GM19099 (cell line): ENCODE data around the gene HOXA1.

Experiments used
- POLR2A ChIP-seq: IDR thresholded peaks from 3 replicates; pipeline ENCODE4 v1.6.1; 2011; ENCODE audit warnings: low read depth; ENCODE audit not compliant: insufficient read length; ENCODE audit errors: extremely low read depth

Gene HOXA1

DNA sequence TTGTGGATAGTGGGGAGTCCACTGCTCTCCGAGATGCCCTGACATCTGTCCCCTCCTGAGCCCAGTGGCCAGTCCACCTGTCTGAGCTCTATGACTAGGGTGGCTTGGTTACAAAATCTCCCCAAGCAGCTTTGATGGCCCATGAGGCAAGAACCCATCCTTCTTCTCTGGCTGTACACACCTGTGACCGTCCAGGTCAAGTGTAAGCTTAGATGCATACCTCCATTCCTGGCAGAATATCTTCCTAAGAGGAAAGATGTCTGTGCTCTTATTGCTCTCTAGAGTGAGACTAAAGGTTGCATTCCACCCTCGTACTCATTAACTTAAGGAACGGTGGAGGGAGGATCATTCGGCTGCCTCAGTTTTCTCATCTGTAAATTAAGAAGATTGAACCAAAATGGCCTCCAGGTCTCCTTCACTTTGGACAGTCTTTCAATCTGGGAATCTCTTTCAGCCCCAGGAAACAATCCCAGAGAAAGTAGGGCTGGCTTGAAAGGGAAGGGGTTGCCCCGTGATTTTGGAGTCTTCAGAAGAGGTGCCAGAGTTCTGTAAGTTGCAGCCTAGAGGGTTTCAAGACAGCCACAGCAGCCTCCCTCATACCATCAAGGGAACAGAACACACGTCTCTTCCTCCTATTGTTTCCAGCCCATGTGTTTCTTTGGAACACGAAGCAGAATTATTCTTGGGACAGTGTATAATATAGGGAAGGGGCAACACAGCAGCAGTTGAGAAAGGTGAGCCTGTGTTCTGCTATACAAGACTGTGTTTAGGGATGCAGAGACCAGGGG is 29.3 kb upstream of the HOXA1 start:
- no peak for TF ChIP-seq POLR2A

DNA sequence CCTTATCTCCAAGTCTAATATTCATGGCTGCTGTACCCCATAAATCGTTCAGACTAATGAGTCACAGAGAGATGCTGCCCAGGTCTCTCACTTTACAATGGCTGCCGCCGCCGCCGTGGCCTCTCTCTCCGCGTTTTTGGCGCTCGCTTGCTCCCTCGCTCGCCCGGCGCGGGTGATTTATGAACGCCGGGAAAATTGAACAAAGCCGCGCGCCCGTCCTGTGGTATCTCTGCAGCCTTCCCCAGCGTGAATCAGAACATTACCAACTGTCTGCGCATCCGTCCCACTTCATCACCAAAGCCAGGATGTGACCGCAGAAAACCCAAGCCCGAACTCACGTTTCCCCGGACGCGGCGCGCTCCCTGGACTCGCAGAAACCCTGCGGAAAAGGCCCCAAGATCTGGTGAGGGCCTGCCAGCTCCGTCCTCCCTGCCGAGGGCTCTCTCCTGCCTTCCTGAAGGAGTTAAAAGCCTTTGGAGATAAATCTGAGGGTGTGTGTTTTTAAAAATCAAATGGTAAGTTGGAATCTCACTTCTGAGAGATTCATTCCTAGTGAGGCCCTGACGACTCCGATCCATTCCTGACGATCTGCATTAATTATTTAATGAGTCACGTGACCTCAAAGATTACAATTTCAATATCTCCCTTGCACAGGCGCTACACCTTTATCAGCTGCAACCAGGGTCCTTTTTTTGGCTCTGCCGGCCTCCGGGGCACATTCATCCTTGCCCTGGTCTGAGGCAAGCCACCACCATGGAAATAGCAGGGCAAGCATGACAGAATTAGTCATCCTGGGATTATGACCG is 28.5 kb upstream of the HOXA1 start:
- TF ChIP-seq POLR2A: no peak

DNA sequence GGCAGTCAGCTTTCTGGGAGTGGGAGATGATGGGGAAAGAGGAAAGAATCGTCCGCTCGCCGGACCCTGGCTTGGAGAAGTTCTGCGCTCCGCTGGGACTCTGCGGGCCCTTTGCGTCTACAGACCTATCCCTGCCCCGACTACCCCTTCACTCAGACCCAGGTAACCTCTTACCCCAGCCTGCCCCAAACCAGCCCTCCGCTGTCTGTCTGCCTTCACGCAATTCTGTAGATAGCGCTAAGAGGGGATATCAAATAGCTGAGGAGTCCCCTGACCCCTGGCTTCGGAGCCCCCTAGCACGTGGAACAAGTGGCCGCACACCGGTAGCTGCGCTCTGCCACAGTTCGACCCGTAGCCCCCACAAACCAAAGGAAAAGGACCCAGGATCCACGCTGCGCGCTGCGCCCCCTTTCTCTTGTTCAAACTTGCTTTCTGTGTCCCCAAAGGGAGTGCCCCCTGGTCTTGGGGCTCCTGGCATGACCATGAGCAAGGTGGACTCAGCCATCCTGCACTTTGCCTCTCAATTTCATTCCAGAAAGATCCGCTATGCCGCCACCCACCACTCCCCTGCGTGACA is 27.8 kb upstream of the HOXA1 start:
- no peak for TF ChIP-seq POLR2A

DNA sequence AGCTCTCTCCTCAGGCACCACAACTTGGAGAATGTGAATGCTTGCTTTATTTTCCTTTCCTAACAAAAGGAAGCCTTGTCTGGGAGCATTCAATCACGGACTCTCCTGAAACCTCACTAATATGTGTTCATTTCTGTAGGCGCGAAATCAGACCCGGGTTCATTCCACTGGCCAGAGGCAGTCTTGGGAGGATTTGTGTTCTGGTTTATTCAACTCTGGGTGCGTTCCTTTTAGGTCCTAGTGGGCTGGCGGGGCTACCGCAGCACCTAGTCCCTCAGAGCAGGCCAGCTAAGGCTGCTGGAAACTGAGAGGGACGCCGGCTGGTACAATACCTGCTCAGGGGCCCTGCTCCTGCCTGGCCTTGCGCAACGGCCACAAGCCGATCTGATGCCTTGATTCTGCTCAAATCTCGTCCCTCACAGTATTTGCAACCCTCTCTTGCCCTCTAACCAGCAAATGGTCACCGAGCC is 27.2 kb upstream of the HOXA1 start:
- TF ChIP-seq POLR2A: no peak

DNA sequence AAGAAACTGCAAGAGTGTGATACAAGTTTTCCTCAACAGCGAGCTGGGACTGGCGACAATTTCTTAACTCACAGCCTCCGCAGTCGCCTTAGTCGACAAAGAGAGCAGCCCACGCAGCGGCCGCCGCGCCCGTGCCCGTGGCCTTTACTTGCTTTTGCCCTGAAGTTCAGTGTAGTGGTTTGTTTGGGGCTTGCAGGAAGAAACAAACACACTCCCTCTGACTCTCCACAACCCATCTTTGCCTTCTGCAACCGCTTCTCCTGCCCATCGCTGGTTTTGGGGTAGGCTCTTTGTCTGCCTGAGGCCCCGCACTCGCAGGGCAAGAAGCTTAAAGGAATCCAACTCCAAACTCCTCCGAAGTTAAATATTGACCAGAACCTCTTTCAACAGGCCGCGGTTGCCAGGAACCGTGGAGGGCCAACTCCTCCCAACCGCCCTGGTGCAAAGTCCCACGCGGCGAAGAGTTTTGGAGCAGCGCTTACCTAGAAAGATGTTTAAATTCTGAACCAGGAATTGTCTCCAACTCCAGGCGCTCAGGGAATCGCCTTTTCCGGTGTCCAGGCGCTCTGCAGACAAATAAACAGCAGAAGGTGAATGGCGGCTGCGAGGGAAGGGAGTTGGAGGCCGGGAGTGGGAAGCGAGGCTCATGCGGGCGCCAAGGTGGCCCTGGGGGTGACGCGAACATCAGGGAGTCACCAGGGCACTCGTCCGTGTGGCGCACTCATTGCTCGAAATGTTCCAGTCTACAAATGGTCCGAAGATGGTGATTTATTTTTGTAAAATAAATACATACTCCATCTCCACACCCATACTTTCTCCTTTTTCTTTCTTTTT is 26.5 kb upstream of the HOXA1 start:
- no peak for TF ChIP-seq POLR2A

DNA sequence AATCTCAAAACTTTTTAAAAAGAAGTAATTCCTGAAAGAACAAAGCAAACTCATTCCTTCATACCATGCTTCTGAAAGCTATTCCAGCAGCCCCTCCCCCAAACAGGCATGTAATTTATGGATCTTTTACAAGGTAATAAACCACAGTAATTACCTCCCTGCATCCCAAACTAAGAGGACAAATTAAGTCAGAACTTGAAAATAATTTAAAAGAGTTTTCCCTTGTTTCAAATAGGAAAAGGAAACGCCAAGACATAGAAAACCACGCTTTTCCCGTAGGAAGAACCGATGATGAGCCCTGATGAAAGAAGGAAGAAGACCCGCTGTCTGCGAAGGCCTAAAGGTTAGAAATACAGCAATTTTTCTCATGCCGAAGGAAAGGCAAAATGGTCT is 25.9 kb upstream of the HOXA1 start:
- TF ChIP-seq POLR2A: no peak

DNA sequence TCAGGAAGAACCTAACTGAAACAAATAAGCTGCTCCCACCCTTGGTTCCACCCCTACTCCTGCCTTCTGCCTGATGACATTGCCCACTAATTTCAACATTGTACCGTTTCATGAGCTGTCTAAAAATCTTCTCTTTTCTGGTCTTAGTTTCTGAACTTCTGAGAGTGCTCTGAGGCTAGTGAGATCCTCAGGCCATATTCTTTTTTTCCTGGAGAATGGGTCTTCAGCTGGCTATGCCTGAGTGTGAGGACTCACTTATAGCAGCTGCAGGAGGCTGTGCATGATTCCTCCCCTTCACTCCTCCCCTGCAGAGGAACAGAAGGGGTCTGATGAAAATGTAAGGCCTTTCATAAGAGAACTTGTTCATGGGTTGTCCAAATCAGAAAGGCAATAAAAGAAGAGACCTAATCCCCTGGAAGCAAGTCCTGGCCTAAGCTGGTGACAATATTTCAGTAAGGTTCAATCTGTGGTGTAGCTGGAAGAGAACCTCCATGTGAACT is 23.7 kb upstream of the HOXA1 start:
- no peak for TF ChIP-seq POLR2A

DNA sequence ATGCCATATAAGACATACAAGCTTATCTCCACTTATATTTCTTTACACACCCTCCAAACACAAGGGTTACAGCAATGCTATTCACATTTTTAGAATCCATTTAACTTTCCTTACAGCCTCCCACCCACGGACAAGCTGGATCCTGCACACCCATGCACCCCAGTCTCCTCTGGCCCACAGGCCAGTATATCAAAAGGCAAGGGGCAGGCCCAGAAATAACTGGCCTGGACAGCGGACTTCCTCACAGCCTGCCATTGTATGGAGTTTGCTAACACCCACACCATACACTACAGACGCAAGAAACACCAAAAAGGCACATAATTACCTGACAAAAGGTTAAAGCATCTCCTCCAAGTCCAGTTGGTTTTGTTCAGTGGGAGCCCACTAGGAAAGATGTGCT is 22.8 kb upstream of the HOXA1 start:
- TF ChIP-seq POLR2A: no peak

DNA sequence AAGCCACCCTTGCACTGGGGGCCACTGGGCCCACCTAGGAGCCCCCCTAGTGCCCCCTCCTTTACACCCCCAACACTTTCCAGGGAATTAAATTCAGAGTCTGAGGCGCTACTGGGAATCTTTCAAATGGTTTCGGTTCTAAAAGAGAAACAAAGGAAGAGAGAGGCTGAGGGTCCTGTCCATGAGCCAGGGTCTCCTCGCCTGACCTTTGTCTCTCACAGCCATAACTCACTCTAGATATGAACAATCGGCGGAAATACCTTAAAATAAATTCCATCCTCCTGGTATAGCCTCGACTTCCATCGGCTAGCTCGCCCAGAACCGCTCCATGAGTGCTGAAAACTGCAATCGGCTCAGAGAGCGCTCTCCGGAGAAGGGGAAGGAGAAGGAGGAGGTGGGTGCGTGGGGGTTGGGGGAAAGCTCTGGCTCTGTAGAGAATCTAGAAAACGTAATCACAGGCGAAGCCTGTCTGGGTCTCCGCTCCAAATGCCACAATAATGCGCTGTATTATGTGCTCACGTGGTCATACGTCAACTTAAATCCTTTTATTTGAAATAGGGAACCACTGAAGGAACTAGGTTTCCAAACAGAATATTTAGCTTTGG is 22.2 kb upstream of the HOXA1 start:
- no peak for TF ChIP-seq POLR2A

DNA sequence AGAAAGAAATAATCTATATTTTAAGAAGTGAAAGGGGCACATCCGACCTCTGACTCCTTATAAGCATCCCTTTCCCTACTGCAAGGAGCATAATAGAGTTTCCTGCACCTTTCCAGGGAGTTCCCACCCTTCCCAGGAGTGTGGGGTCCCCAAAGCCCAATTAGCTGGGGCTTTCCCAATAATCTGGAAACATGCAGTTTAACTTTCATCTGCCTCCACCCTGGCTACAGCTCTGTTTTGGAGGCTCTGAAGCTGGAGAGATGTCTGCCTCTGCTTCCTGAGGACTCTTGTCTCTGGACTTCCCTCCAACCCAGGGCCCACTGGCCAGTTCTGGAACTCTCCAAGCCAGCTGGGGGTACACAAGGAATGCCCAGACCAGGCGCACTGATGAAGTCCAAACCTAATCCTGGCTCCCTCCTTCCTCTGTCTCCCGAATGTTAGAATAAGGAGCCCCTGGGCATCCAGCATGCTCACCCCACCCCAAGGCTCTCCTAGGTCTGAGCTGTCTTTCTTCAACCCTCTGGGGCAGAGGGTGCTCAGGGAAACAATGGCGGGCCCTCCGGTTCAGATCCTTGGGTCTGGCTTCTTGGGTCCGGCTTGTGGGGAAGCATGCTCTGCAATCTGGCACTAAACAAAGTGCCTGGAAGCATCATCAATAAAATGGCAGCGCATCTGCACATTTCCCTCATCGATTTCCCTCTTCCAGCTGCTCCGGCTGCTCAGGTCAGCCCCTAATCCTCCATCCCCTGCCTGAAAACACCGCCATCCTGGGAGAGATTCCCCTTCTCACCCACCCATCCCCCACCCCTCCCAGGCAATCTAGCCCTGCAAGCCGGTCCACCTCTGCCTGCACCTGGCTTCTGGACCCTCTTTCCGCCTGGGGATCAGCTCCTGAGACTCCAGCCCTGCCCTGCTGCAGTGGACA is 21.4 kb upstream of the HOXA1 start:
- TF ChIP-seq POLR2A: no peak

DNA sequence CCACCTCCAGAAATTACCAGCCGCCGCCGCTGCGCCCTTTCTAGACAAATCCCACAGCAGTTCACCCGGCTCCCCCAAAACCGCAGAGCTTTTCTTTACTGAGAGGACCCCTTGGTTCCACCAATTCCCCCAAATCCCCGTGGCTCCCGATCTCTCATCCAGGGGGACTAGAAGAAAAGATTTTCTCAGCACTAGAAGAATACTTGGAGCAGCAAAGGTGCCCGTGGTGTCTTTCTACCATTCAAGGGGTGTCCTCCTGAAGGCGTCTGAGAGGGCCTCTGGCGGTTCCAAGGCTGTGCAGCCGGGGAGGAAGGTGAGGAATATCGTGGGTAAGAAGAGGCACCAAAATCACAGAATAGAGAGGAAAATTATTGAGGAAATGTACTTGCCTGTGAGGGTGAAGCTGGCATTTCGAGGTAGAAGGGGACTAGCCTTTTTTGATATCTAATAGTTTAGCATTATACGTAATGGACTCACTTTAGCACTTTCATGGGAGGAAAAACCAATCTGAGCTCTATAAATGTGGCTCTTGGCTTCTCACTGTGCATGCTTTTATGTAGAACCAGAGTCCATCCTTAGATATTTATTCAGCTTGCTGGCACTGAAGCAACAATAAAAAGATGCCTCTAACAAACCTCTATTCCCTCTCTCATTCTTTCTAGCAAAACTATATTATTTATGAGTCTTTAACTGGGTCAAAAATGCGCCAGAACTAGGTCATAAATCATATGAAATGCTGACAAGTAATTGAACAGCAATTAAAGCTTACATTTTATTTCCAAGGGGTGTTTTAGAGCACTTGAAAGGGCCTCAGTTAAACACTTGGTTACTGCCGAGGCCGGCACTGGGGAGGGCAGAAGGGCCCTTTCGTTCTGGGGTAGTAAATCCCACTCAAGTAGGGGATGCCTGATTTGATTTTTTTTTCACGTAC is 20.5 kb upstream of the HOXA1 start:
- TF ChIP-seq POLR2A: no peak
